ENCODE results near the gene COQ3.

Gene COQ3

GRCh38 chr6:99393698-99394531, at the start of gene COQ3:
TSS of gene COQ3 (minus strand) at chr6:99394195. CDS start at chr6:99394179, 16 bp downstream.
- peak; percentile 49 for DNase-seq (ENCODE audit: low read depth)

- DNase-seq (ENCODE audit: low read depth): no peak
Measured at GRCh38 chr6:99434702-99435530, 40.9 kb upstream of the COQ3 start.

- no peak for DNase-seq (ENCODE audit: low read depth)
Measured at GRCh38 chr6:99432877-99433276, 38.9 kb upstream of the COQ3 start.

GRCh38 chr6:99431901-99432300, 37.9 kb upstream of the COQ3 start:
- DNase-seq (ENCODE audit: low read depth): no peak

GRCh38 chr6:99427988-99428387, 34.0 kb upstream of the COQ3 start:
- no peak for DNase-seq (ENCODE audit: low read depth)

GRCh38 chr6:99426451-99426757, 32.4 kb upstream of the COQ3 start:
- no peak for DNase-seq (ENCODE audit: low read depth)

GRCh38 chr6:99425647-99426450, 31.9 kb upstream of the COQ3 start:
- peak; percentile 42 for DNase-seq (ENCODE audit: low read depth)

- peak; percentile 81 for DNase-seq (ENCODE audit: low read depth)
Measured at GRCh38 chr6:99424761-99425646, 31.0 kb upstream of the COQ3 start, which contains the start of gene PNISR. TSS of gene PNISR (minus strand) at chr6:99425308. CDS start at chr6:99414659, 10,649 bp downstream.

- no peak for DNase-seq (ENCODE audit: low read depth)
Measured at GRCh38 chr6:99424022-99424421, 30.0 kb upstream of the COQ3 start.

- no peak for DNase-seq (ENCODE audit: low read depth)
Measured at GRCh38 chr6:99422912-99423311, 28.9 kb upstream of the COQ3 start.

GRCh38 chr6:99416892-99417767, 23.1 kb upstream of the COQ3 start:
- DNase-seq (ENCODE audit: low read depth): no peak

GRCh38 chr6:99416226-99416625, 22.2 kb upstream of the COQ3 start:
- no peak for DNase-seq (ENCODE audit: low read depth)

- DNase-seq (ENCODE audit: low read depth): no peak
Measured at GRCh38 chr6:99415446-99415845, 21.5 kb upstream of the COQ3 start.

GRCh38 chr6:99412065-99412464, 18.1 kb upstream of the COQ3 start:
- DNase-seq (ENCODE audit: low read depth): no peak

- no peak for DNase-seq (ENCODE audit: low read depth)
Measured at GRCh38 chr6:99409672-99410071, 15.7 kb upstream of the COQ3 start.

GRCh38 chr6:99407076-99407475, 13.1 kb upstream of the COQ3 start:
- DNase-seq (ENCODE audit: low read depth): no peak

- no peak for DNase-seq (ENCODE audit: low read depth)
Measured at GRCh38 chr6:99402448-99402847, 8.5 kb upstream of the COQ3 start.

GRCh38 chr6:99397287-99397686, 3.3 kb upstream of the COQ3 start:
- DNase-seq (ENCODE audit: low read depth): no peak

- no peak for DNase-seq (ENCODE audit: low read depth)
Measured at GRCh38 chr6:99393366-99393697, 663 bp downstream of the COQ3 start.

- DNase-seq (ENCODE audit: low read depth): no peak
Measured at GRCh38 chr6:99390896-99391295, 3.1 kb downstream of the COQ3 start.

GRCh38 chr6:99384507-99384906, 9.5 kb downstream of the COQ3 start:
- DNase-seq (ENCODE audit: low read depth): no peak

All from activated gamma-delta T cell treated with anti-CD3 and anti-CD28 coated beads, Interleukin-2, amount 50 U/mL, for 16 hours (primary cell).